Liver (tissue), 9 donors: ENCODE measurements around the gene CSF2RB. TPM values are rescaled to one million over a fixed set of nuclear protein-coding genes. Genes with fewer than 3 reads are reported as not detected.

ENCODE experiments used
- DNase-seq: peaks from one replicate; pipeline ENCODE4 v3.0.0-alpha.2; 2017; ENCODE audit warnings: low spot score
- H3K27ac ChIP-seq, 2 donors: one replicate each; pipeline ENCODE4 v1.7.0; 2013; ENCODE audit warnings: inconsistent platforms in 2 of 2, low read length in 2 of 2, control low read depth in 1 of 2, low read depth in 1 of 2, mild to moderate bottlenecking in 1 of 2
- H3K27me3 ChIP-seq, 4 donors: one replicate each; pipeline versions ENCODE4 v1.6.1 to v1.7.0; 2013; ENCODE audit warnings: low read length in 3 of 4, inconsistent platforms in 1 of 4, mild to moderate bottlenecking in 1 of 4, moderate library complexity in 1 of 4; ENCODE audit not compliant: control insufficient read depth in 4 of 4, insufficient read depth in 4 of 4
- H3K36me3 ChIP-seq, 4 donors: one replicate each; pipeline versions ENCODE4 v1.6.1 to v1.7.0; 2013; ENCODE audit warnings: low read length in 3 of 4, mild to moderate bottlenecking in 3 of 4, low read depth in 1 of 4, moderate library complexity in 1 of 4; ENCODE audit not compliant: control insufficient read depth in 4 of 4, insufficient read depth in 3 of 4
- H3K4me1 ChIP-seq, 4 donors: one replicate each; pipeline versions ENCODE4 v1.6.1 to v1.7.0; 2013; ENCODE audit warnings: low read length in 3 of 4, mild to moderate bottlenecking in 3 of 4, moderate library complexity in 1 of 4; ENCODE audit not compliant: control insufficient read depth in 4 of 4, insufficient read depth in 4 of 4
- H3K4me3 ChIP-seq, 3 donors: one replicate each; pipeline versions ENCODE4 v1.6.1 to v1.7.0; 2013; ENCODE audit warnings: low read length in 3 of 3, control low read depth in 1 of 3, low read depth in 1 of 3, mild to moderate bottlenecking in 1 of 3
- H3K9ac ChIP-seq, 2 donors: one replicate each; pipeline ENCODE4 v1.7.0; 2013; ENCODE audit warnings: low read length in 2 of 2, mild to moderate bottlenecking in 2 of 2, moderate library complexity in 2 of 2, control low read depth in 1 of 2, low read depth in 1 of 2
- H3K9me3 ChIP-seq, 4 donors: one replicate each; pipeline versions ENCODE4 v1.6.1 to v1.7.0; 2013; ENCODE audit warnings: low read length in 3 of 4; ENCODE audit not compliant: control insufficient read depth in 4 of 4
- EGR1 ChIP-seq, 2 donors: IDR thresholded peaks; 2 replicates each; pipeline ENCODE4 v1.6.1; 2016 to 2018; ENCODE audit warnings: antibody characterized with exemption in 2 of 2, low read depth in 2 of 2
- FOXA1 ChIP-seq: IDR thresholded peaks from 2 replicates; pipeline ENCODE4 v1.6.1; 2016; ENCODE audit warnings: antibody characterized with exemption
- FOXA2 ChIP-seq: IDR thresholded peaks from 2 replicates; pipeline ENCODE4 v1.6.1; 2016; ENCODE audit warnings: antibody characterized with exemption
- GABPA ChIP-seq, 2 donors: IDR thresholded peaks in 1 of 2; conservative IDR thresholded peaks in 1 of 2; 2 replicates each; pipeline ENCODE4 v1.6.1; 2016; ENCODE audit warnings: antibody characterized with exemption in 2 of 2, mild to moderate bottlenecking in 1 of 2, moderate library complexity in 1 of 2
- HNF4A ChIP-seq, 2 donors: conservative IDR thresholded peaks; 2 replicates each; pipeline ENCODE4 v1.6.1; 2016; ENCODE audit warnings: antibody characterized with exemption in 2 of 2, mild to moderate bottlenecking in 2 of 2
- HNF4G ChIP-seq: IDR thresholded peaks from 2 replicates; pipeline ENCODE4 v1.6.1; 2016; ENCODE audit warnings: antibody characterized with exemption
- JUND ChIP-seq, 2 donors: IDR thresholded peaks; 2 replicates each; pipeline ENCODE4 v1.6.1; 2016; ENCODE audit warnings: antibody characterized with exemption in 2 of 2
- NR2F2 ChIP-seq: IDR thresholded peaks from 2 replicates; pipeline ENCODE4 v1.6.1; 2016; ENCODE audit warnings: antibody characterized with exemption
- RAD21 ChIP-seq, 2 donors: IDR thresholded peaks; 2 replicates each; pipeline ENCODE4 v1.6.1; 2016; ENCODE audit warnings: antibody characterized with exemption in 2 of 2, mild to moderate bottlenecking in 2 of 2
- RXRA ChIP-seq, 2 donors: IDR thresholded peaks; 2 replicates each; pipeline ENCODE4 v1.6.1; 2017 to 2018; ENCODE audit warnings: antibody characterized with exemption in 2 of 2, mild to moderate bottlenecking in 1 of 2
- SP1 ChIP-seq: IDR thresholded peaks from 2 replicates; pipeline ENCODE4 v1.6.1; 2018; ENCODE audit warnings: antibody characterized with exemption, mild to moderate bottlenecking
- TAF1 ChIP-seq: conservative IDR thresholded peaks from 2 replicates; pipeline ENCODE4 v1.6.1; 2016; ENCODE audit warnings: antibody characterized with exemption, mild to moderate bottlenecking
- WGBS: extraction: QIAGEN DNeasy Blood & Tissue Kit; methylation state at CpG from one replicate; pipeline ENCODE4 v1.1.7; 2013; 5-methylcytosine and 5-hydroxymethylcytosine counted together
- polyA plus RNA-seq, 2 donors: library from polyadenylated mRNA; stranded (reverse) in 1 of 2; unstranded in 1 of 2; fragments of 200-250 nt in 1 of 2; fragments of >200 nt in 1 of 2; fragmentation: Nextera tagmentation in 1 of 2; extraction: Ambion mirVana in 1 of 2; gene quantifications; one replicate each; pipeline versions ENCODE4 v1.2.1 to v1.2.3, GENCODE V29; 2013 to 2015
- total RNA-seq, 2 donors: library from RNA; depleted of rRNA; stranded (reverse); fragments of >200 nt; gene quantifications; one replicate each; pipeline ENCODE4 v1.2.3, GENCODE V29; 2014
- TF ChIP-seq, protein P1 (sequence below): fragments of 150-350 bp; IDR thresholded peaks from 2 replicates; pipeline ENCODE4 v1.5.1; 2017; ENCODE audit warnings: improper control_type of control experiment, low read depth, low read length; ENCODE audit not compliant: missing input control
- TF ChIP-seq, protein P2 (sequence below): IDR thresholded peaks from 2 replicates; pipeline ENCODE4 v1.6.1; 2016; ENCODE audit warnings: antibody characterized with exemption
- TF ChIP-seq, protein P3 (sequence below): IDR thresholded peaks from 2 replicates; pipeline ENCODE4 v1.6.1; 2016; ENCODE audit warnings: antibody characterized with exemption
- TF ChIP-seq, protein P4 (sequence below): IDR thresholded peaks from 2 replicates; pipeline ENCODE4 v1.6.1; 2016; ENCODE audit warnings: antibody characterized with exemption, mild to moderate bottlenecking
- donor health status: healthy.
- donor health status: healthy.
- donor health status: healthy.
- donor health status: healthy.
- donor health status: healthy.

CSF2RB gene
- total and polyA plus RNA-seq, 4 donors: 0.72 to 10.5 (median 2.3) TPM

DNA sequence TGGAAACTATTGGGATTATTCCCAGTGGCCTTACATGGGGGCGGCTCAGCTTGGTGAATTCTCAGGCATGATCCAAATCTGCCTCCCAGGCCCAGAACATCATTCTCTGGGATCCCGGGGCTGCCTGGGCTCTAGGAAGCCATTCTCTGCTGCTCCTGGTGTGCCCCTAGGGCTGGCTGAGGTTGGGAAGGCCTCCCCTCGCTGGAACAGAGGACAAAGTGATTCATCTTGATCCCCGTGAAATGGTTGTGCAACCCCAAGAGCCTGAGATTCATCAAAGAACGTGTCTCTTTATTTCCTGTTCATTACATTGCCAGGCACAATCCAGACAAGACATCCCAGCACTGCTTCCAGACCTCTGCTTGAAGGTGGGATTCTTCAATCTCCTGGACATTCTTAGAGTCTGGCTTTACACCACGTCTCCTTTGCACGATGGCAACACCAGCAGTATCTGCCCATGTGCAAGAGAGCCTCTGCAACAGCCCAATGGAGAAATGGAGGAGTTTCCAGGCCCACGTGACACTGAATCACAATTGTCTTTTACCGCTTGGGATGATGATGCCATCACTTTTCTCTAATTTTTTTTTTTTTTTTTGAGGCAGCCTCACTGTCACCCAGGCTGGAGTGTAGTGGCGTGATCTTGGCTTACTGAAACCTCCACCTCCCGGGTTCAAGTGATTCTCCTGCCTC is 53.6 kb downstream of the CSF2RB start:
- TF ChIP-seq, protein P1, sequence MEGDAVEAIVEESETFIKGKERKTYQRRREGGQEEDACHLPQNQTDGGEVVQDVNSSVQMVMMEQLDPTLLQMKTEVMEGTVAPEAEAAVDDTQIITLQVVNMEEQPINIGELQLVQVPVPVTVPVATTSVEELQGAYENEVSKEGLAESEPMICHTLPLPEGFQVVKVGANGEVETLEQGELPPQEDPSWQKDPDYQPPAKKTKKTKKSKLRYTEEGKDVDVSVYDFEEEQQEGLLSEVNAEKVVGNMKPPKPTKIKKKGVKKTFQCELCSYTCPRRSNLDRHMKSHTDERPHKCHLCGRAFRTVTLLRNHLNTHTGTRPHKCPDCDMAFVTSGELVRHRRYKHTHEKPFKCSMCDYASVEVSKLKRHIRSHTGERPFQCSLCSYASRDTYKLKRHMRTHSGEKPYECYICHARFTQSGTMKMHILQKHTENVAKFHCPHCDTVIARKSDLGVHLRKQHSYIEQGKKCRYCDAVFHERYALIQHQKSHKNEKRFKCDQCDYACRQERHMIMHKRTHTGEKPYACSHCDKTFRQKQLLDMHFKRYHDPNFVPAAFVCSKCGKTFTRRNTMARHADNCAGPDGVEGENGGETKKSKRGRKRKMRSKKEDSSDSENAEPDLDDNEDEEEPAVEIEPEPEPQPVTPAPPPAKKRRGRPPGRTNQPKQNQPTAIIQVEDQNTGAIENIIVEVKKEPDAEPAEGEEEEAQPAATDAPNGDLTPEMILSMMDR: no peak
- no peak for TF ChIP-seq TAF1
- no peak for TF ChIP-seq HNF4A (conservative IDR thresholded peaks at IDR 0.05)
- TF ChIP-seq SP1: no peak
- TF ChIP-seq GABPA (IDR thresholded peaks at IDR 0.05 in 1 of 2, conservative IDR thresholded peaks at IDR 0.05 in 1 of 2): no peak
- TF ChIP-seq, protein P2, sequence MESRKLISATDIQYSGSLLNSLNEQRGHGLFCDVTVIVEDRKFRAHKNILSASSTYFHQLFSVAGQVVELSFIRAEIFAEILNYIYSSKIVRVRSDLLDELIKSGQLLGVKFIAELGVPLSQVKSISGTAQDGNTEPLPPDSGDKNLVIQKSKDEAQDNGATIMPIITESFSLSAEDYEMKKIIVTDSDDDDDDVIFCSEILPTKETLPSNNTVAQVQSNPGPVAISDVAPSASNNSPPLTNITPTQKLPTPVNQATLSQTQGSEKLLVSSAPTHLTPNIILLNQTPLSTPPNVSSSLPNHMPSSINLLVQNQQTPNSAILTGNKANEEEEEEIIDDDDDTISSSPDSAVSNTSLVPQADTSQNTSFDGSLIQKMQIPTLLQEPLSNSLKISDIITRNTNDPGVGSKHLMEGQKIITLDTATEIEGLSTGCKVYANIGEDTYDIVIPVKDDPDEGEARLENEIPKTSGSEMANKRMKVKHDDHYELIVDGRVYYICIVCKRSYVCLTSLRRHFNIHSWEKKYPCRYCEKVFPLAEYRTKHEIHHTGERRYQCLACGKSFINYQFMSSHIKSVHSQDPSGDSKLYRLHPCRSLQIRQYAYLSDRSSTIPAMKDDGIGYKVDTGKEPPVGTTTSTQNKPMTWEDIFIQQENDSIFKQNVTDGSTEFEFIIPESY: no peak
- TF ChIP-seq JUND (IDR thresholded peaks at IDR 0.05): no peak
- no peak for TF ChIP-seq HNF4G
- no peak for TF ChIP-seq RXRA (IDR thresholded peaks at IDR 0.05)
- TF ChIP-seq, protein P3, sequence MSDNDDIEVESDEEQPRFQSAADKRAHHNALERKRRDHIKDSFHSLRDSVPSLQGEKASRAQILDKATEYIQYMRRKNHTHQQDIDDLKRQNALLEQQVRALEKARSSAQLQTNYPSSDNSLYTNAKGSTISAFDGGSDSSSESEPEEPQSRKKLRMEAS: no peak
- no peak for TF ChIP-seq FOXA1
- no peak for TF ChIP-seq NR2F2
- TF ChIP-seq RAD21 (IDR thresholded peaks at IDR 0.05): no peak
- no peak for TF ChIP-seq EGR1 (IDR thresholded peaks at IDR 0.05; ENCODE audit: low read depth in 2 of 2)
- TF ChIP-seq, protein P4, sequence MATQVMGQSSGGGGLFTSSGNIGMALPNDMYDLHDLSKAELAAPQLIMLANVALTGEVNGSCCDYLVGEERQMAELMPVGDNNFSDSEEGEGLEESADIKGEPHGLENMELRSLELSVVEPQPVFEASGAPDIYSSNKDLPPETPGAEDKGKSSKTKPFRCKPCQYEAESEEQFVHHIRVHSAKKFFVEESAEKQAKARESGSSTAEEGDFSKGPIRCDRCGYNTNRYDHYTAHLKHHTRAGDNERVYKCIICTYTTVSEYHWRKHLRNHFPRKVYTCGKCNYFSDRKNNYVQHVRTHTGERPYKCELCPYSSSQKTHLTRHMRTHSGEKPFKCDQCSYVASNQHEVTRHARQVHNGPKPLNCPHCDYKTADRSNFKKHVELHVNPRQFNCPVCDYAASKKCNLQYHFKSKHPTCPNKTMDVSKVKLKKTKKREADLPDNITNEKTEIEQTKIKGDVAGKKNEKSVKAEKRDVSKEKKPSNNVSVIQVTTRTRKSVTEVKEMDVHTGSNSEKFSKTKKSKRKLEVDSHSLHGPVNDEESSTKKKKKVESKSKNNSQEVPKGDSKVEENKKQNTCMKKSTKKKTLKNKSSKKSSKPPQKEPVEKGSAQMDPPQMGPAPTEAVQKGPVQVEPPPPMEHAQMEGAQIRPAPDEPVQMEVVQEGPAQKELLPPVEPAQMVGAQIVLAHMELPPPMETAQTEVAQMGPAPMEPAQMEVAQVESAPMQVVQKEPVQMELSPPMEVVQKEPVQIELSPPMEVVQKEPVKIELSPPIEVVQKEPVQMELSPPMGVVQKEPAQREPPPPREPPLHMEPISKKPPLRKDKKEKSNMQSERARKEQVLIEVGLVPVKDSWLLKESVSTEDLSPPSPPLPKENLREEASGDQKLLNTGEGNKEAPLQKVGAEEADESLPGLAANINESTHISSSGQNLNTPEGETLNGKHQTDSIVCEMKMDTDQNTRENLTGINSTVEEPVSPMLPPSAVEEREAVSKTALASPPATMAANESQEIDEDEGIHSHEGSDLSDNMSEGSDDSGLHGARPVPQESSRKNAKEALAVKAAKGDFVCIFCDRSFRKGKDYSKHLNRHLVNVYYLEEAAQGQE: no peak
- no peak for TF ChIP-seq FOXA2
- Histone ChIP-seq H3K9me3 (no peaks in the 10 kb centered on the region), H3K4me3 (no peak overlapping the region), H3K9ac (no peak overlapping the region), H3K27me3 (no peaks in the 10 kb centered on the region), H3K4me1 (no peaks in the 10 kb centered on the region), H3K27ac (no peak overlapping the region), H3K36me3 (no peaks in the 10 kb centered on the region)
- WGBS: 86% methylated on average over 11 of the region's 11 CpGs
- no peak for DNase-seq
